NOMO-1 treated with DMSO at 0.1 percent for 48 hours (cell line): ENCODE results near the gene SLX4IP.
A peak's percentile ranks its signal among the peaks of the same experiment; 100 is the strongest.

Experiments
- DNase-seq: peaks from one replicate; lab custom pipeline; 2025; ENCODE audit not compliant: unreplicated experiment; lab: John Stamatoyannopoulos, UW

SLX4IP gene

DNA sequence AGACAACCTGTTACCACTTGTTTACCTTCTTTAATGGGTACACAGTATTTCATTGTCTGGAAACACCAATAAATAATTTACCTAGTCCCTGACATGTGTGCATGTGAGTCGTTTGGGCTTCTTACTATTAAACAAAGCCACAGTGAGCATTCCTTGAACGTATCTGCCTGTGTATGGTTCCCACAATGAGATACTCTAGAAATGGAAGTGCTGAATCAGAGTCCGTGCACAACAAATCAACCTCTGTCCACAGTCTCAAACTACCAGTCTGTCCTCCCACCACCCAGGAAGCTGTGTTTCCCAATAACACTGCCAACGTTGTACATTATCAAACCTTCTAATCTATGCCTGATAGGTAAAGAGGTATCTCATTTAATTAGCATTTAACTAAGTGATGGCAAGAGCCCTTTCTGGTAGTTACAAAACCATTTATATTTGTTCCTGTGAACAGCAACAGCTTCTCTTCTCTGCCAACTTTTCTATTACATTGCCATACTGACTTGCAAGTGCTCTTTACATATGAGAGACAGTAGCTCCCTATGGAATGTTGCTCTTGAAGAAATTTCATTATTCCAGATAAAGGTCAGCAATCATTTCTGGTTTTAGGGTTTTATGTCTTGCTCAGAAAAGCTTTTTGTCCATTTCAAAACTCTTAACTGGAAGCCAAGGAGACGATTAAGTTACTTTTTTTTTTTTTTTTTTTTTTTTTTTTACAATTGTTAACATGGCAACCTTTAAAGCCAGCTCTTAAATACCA lies 223.9 kb downstream of the SLX4IP start:
- DNase-seq: no peak

- DNase-seq: no peak
These were observed 224.8 kb downstream of the SLX4IP start for GRCh38 chr20:10659651-10660601.

- no peak for DNase-seq
These were observed 225.6 kb downstream of the SLX4IP start for GRCh38 chr20:10660661-10661060.

GRCh38 chr20:10661261-10661660 lies 226.2 kb downstream of the SLX4IP start:
- DNase-seq: no peak

- no peak for DNase-seq
These were observed 227.0 kb downstream of the SLX4IP start for GRCh38 chr20:10662151-10662550.

DNA sequence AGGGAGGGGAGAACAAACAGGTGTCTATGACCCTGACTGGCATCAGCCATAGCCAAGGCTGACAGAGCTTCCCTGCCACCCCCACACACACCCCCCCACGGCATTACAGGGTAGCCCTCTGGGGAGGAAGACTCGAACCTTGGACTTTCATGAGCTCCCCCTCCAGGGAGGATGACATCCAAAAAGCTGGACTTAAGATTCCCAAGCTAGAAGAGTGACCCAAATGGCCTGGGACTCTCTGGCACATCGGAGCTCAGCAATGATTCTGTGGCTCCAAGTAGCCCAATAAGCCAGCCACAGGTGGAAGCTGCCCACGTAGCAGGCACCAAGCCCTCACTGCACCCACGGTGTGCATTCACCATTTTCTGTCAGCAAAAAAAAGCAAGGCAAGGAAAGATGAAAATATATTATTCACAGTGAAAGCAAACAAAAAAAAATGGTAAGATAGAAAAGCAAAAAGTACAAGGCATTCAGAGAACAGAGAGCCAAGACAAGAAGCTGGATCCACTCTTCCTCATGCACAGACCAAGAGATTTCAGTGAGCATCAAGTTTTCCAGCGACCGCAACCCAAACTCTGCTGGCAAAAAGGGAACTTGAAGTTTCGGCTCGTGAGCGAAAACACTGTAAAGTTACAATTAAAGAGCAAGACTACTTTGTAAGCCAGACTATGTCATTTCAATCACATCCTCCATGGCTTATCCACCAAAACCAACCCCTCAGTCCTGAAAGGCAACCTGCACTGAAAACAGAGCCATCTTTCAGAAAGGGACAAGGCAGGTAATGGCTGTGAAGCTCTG lies 227.8 kb downstream of the SLX4IP start:
- peak; percentile 87 for DNase-seq

DNA sequence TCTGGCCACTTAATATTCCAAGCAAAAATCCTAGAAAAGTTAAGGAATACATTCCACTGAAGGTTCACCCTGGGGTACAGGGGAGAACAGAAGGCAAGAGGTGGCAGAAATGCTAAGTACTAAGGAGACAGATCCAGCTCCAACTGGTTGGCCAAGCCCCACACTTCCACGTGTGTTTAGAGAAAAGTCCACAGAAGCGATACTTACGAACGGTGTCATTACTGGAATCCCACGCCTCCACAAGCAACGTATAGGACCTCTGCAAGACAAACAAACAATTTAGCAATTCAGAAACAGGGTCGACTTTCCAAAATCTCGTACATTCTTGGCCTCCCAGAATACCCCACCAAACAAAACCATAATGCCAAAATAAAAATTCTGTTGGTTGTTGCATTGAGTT lies 228.7 kb downstream of the SLX4IP start:
- no peak for DNase-seq

DNA sequence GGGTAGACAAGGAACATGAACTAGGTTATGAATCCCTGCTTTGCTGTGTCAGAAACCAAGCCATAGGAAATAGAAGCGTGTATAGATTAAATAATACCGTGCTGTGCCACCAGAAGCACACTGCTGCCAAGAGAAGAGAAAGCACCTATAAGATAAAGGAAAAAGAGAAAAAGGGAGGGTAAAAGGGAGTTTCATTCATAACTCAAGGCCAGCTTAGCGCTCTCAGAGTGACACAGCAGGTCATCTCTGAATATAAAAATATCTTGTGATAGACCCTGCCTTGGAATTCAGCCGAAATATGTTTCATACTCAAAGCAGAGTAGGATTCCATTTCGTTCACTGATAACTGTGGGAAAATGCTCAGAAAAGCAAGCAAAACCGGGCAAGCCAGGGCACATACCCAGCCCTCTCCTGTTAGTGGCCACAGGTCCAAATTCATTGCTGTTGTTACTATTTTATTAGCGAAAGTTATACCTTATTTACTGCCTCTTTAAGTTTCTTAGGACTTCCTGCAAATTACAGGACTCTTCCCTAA lies 230.0 kb downstream of the SLX4IP start:
- DNase-seq: no peak

DNA sequence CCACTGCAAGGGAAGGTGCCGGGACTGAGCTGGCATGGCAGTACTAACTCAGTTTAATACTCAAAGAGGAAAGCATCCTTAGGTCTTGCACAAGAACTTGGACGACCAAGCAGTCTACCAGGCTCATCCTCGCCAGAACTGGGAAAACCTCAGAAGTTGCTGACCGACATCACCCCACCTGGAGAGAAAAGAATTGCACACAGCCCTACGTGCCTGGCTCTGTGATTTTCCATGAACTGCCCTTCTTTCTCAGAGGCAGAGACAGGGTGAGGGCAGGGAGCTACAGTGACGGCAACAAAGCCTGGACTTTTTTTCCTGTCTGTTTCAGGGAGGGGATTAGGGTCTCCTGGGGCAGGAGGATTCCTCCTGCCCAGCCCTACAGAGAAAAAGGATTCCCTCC lies 230.7 kb downstream of the SLX4IP start:
- DNase-seq: no peak

- no peak for DNase-seq
These were observed 231.3 kb downstream of the SLX4IP start for GRCh38 chr20:10666221-10667076.

DNA sequence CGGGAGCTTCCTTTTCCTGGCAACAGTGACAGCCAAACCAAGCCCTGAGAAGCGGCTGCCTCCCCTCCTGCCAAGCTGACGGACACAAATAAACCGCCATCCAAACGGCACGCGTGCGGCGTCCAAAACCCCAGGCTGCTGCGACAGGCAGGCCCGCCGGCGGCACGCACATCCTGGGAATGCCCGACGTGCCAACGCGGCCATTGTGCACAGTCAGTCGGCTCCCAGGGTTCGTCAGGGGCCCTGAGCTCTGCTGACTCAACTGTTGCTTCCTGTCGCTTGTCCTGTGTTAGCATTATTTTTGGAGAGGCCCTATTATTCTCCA lies 231.9 kb downstream of the SLX4IP start:
- DNase-seq: no peak

DNA sequence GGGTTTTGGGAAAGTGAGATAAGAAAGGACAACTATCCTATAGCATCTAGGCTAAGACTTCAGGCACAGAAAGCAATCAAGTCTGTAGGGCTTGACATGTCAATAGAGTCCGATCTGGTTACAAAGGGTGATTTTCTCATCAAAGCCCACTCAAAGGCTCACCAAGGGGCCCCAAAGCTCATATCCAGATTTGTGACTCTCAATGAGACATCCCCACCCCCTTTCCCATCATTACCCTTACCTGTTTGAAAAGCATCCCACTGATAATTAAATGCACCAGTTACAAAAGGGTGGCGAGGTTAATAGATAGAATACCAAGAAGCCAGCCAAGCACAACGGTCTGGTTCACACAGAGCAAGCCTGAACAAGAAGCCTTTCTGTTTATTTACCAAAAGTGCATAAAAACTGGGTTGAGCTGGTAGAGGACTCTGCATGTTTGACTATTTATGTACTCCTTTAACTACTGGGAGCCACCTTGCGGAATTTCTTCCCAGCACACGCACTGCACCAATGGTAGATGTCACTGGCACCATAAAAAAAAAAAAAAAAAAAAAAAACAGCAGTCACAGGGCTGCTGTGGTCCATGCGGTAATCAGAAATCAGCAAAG lies 232.6 kb downstream of the SLX4IP start:
- DNase-seq: no peak

GRCh38 chr20:10668677-10669368 lies 233.7 kb downstream of the SLX4IP start:
- no peak for DNase-seq

DNA sequence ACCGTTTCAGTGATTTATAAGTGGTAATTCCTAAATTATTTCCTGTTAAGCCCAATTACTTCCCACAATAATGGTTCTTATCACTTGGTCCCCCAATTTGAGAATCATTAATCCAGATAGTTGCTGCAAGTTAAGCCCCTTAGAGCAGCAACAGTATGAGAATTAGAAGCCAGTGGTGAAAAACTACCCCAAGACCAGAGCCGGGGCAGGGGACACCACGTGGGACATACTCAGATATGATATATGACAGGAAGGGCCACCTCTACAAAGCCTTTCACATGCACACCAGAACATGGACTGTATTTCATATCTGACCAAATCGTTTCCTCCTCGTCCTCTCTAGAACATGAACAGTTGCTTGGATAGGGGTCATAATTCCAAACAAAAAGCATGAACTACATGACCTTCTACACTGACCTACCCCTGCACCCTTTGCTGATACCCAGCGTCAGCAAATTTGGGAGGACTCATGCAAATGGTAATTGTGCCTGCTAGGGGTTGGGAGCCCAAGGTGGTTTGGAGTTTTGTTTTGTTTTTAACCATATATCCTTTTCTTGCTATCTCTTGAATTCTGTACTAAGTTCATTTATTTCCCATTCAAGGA lies 234.8 kb downstream of the SLX4IP start:
- DNase-seq: no peak

DNA sequence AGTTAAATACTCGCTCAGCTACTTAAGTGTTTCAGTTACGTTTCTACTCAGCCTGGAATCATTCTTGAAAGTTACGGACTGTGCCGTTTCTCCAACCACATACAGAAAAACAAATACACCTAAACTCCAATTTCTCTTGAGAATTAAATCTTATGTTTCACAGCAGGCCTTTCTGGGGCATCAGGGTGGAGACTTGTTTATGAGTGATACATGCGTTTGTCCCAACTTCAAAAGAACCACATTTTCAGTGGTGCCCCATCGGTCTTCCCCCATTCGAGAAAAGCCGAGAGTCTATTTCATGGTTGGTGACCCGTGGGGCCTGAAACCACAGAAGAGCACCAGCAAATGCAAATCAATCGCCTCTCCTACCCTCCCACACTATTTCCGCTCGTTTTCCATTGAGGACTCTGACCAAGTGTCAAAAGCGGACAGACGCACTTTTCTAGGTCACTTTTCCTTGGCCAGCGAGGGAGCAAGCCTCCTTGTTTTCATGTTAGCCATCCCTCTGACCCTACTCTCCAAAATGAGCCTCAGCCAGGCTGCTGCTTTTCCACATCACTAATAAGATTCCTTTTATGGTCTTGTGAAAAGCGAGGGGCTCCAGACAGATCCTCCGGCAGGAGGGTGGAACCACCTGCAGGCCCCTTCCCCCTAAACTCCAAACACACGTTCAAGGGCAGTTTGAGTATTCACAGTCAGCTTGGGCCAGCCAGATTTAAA lies 235.6 kb downstream of the SLX4IP start:
- no peak for DNase-seq

DNA sequence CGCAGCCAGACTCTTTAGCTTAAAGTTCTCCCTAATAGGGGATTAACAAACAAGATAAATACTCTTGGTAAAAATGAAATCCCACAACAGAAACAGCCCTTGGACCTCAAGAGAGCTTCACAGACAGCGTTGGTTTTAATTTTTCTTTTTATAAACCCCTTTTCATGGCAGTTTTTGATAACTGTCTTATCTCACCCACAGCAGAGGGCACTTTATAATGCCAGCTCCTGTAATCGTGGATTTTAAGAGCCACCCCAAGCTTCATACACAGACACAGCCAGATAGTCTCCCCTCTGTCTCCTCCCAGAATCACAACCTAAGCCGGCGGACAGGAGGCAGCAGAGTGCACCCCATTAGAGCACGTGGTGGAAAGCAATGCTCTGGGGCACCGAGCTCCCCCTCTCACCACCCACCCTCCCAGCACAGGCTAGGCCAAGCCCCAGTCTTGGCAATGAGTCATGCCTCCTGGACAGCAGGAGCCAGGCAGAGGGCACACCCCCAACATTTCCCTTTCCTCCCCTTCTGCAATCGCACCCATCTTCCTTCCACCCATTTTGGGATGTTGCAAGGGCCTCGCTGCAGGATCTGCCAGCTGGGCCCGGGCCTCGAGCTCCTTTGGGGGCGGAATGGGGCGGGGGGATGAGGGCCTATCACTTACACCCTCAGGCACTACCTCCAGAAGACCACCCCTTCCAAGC lies 236.3 kb downstream of the SLX4IP start:
- peak; percentile 57 for DNase-seq

DNA sequence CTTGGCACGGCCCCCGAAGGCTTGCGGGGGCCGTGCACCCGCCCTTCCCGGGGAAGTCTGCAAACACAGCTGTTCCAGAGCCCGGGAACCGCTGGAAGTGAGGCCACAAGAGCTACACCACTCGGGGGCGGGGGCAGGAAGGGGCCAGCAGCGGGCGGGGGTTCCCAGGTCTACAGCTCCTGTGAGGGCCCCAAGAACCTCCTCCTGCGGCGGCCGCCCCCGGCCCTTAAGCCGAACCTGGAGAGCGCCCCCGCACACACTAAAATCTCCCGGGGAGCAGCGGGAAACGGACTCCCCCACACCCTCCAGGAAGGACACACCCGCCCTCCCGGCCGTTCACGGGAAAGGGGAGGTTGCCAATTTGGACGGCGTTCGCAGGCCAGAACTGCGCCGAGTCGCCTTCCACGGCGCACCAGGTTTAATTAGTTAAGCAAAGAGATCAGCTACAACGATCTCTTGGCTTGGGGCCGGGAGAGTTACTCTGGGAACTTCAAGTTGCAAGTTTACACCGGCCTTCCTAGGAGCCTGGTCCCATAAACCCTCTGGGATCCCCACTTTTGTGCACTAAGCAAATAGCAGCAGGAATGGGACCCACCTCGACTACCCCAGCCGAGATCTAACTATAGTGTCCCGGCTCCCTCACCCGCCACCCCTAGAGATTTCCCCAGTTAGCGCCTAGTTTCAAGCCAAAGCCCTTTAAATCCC lies 237.0 kb downstream of the SLX4IP start:
- peak; percentile 8 for DNase-seq
